Activated T-cell treated with anti-CD3 and anti-CD28 coated beads for 24 hours (primary cell): ENCODE measurements around the gene RAB12.
"Not testable (repeated sequence)": the region's sequence is repeated elsewhere in the genome, so short reads cannot be mapped to it uniquely, and the experiment has no call there.

Experiments used
- DNase-seq: peaks from one replicate; pipeline ENCODE4 v3.0.0-alpha.2; 2020; ENCODE audit warnings: low read depth

Gene RAB12

DNA sequence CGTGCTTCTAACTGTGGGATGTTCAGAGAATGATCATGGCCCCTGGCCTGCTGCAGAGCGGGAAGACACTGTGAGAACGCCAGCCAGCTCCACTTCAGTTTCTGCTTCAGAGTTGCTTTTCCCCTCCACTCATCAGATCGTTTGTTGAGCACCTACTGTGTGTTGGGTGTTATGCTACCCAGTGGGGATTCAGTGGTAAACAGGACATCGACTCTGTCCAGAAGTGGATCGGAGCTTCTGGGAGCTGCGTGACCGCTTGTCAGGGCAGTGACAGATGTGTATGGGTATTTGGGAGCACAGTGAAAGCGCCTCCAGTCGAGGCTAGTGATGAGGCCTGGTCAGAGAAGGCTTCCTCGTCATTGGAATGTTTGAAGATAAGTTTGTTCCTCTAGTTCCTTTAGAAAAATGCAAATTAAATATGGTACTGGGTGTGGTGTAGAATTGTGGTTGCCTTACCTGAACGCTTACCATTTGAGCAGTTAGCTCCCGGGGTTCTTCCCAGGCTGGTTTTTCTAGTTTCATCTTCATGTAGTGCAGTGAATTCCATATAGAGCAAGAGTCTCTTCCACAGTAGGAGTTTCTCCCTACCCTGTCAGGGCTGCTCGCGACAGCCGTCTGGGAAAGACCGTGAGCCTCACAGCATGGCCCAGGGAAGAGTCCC is 2.8 kb downstream of the RAB12 start:
- DNase-seq = no peak

DNA sequence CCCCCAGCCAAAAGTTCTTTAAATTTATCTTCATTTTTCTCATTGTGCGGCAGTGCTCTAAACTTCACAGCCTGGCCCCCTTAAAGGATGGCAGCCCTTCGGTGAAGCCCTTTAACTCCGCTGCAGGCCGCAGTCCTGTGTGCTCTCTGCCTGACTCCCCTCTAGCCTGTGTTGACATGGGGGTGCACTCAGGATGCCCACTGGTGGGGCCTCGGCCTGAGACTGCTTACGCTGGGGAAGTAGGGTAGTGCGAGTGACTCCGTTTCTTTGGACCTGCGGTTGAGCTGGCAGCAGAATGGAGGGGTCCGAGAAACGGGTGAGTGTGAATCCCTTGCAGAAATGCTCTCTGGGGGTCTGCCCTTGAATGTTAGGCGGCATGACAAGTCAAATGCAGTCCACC is 5.6 kb downstream of the RAB12 start:
- no peak for DNase-seq

DNA sequence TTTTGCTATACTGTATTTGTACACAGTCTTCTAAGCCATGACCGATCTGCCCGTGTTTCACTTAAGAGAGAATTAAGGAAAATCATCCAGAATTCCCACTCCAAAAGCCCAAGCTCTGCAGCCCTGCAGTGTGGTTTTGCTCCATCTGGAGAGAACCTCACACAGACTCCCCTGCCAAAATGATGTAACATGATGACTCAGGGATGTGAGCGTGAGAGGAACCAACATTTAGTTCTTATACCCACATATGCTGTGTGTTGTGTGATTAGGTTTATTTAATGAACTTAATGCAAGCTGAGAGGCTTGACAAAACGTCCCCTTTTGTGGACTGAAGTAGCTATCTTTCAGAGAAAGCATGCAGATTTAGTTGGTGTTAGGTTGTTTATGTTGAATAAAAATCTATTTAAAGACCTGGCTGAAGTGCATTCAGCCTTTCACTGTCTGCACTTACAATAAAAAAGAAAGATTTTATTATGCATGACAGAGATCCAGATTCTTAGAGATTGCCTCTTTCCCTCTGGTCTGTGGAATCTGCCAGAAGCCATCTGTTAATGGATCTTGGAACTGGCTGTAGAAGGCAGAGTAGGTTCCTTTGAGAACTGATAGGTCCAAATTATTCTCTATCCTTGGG is 6.3 kb downstream of the RAB12 start:
- DNase-seq = no peak

DNA sequence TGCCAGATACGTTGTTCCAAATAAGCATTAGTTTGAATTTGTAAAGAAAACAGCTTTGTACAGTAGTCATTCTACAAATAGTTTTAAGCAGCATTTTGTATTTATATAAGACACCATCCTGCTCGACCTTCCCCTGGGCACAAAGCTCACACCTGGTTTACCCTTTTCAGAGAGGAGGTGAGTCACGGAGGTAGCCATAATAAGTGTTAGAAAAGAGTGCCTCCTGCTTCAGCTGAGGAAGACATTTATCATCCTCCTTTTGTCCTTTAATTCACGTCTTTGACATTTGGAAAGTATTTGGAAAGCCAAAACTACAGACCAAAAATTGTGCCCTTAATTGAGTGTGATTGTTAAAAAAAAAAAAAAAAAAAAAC is 6.8 kb downstream of the RAB12 start:
- DNase-seq = no peak

DNA sequence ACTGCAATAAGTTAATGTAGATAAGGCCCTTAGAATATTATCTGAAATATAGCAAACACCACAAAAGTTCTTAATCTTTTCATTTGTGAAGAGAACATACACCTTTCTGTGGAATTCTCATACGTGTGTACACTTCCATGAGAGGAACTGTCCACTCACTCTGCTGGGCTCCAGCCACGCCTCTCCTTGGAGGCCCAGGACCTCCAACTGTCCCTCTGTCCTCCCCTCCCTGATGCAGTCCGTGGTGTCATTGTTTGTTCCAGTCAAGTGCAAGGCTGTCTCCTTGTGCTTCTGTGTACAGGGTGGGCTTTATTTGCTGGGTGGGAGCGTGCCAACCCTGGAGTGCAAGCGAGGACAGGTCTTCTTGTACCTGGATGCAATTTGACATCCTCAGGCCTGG is 8.7 kb downstream of the RAB12 start:
- DNase-seq = no peak

DNA sequence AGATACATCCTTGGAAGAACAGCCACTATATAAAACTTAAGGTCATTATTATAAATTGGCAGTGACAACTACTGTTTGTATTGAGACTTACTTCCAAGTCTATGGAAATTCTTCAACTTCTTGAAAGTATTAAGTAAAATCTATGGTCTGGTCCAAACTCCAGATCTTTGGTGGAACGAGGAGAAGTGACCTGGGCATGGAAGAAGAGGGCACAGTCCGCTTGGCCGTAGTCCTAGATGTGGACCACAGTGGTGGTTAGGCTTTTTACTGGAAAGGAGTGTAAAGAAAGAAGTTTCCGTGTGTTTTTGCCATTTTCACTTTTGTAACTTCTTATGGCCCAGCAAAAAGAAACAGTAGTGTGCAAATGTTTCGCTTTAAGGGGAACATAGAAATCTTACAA is 9.8 kb downstream of the RAB12 start:
- DNase-seq = no peak

DNA sequence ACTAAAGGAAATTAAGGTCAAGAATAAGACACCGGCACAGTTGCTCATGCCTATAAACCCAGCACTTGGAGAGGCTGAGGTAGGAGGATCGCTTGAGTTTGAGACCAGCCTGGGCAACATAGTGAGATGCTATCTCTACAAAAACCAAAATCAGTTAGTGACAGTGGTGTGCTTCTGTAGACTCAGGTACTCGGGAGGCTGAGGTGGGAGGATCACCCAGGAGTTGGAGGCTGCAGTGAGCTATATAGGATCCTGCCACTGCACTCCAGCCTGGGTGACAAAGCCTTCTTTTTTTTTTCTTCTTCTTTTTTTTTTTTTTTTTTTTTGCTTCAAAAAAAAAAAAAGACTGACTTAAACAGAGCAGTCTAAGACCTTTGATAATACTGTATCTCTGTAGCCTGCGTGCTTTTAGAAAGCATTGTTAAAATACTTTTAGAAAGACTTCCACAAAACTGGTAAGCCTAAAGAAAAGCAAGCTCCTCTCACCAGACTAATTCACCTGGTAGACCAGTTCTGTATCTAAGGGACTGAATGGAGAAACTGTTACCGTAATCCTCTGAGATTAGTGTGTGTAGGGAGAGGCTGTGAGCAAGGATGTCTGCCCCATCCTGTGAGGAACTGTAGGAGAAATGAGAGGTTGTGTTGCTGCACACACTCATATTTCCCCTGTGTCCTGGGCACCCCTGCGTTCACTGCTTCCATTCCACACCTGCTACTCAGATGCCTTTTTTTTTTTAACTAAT is 10.8 kb downstream of the RAB12 start:
- no peak for DNase-seq

DNA sequence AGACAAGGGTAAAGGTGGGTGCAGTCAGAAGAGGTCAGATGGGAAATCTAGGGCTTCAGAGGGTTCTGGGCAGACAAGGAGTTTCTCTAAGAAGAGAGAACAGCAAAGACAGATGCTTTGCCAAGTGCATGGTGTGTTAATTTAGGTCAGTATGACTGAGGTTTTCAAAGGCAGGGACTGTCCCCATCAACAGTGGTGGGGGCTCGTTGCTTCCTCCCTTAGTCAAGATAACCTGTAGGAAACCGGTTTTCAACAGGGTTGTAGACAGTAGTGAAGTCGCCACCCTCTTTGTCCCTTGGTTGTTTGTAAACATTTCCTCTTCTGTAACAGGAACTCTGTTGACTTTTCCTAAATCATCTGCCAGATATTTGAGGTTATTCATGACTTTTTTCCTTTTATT is 11.6 kb downstream of the RAB12 start:
- no peak for DNase-seq

DNA sequence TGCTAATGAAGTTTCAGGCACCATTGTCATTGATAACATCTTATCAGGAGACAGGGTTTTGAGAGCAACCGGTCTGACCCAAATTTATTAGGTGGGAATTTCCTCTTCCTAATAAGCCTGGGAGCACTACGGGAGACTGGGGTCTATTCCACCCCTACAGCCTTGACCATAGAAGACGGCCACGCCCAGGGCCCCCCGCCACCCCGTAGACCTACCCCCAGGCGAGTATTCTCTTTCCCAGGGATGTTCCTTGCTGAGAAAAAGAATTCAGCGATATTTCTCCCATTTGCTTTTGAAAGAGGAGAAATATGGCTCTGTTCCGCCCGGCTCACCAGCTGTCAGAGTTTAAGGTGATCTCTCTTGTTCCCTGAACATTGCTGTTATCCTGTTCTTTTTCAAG is 13.4 kb downstream of the RAB12 start:
- not testable (repeated sequence) for DNase-seq

DNA sequence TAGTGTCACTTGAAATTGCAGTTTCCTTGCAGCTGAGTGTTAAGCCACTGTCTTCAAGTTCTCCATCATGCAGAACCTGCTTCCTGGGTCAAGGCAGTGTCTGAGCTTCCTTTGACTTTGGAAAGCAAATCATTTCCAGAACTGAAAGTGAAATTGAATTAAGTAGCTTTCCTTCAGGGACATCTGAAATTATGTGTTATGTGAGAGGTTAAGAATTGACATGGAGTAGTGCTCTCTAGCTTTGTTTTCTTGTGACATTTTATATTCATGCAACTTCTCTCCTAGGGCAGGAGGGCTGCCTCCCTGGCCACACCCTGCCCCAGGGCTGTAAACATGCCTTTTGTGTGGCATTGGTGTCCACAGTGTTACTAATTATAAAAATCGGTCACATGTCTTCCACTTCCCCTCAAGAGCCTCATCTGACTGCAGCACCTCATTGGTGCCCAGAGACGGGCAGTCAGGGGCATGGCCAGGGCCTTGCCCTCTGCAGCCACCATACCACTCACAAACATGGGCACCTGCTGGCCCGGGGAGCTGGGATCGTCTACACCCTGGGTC is 14.4 kb downstream of the RAB12 start:
- DNase-seq = no peak

DNA sequence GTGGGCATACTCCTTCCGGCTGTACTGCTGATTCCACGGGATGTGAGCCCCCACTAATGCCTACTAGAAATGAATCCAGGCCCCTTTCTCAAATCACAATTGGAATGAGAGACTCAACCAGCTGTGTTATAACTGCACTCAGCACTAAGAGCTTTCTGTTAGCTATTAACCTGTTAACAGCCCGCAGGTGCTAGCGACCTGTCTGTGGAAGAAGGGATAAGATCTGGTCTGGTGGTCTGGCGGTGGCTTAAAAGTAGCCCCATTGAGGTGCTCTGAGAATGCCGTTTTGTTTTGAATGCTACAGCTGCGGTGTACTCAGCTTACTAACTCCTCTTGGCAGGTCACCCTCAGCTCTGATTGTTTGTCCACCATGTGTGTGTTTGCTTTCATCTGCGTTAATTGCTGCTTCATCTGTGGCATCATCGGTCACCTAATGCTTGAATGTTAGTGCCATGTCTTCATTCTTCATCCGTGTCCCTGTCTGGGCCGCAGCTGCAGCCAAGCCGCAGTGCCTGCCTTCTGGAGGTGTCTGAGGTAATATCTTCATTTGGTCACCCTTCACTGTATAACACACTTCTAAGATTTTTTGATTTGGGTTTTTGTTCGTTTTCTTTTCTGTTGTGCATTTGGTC is 16.3 kb downstream of the RAB12 start:
- no peak for DNase-seq

DNA sequence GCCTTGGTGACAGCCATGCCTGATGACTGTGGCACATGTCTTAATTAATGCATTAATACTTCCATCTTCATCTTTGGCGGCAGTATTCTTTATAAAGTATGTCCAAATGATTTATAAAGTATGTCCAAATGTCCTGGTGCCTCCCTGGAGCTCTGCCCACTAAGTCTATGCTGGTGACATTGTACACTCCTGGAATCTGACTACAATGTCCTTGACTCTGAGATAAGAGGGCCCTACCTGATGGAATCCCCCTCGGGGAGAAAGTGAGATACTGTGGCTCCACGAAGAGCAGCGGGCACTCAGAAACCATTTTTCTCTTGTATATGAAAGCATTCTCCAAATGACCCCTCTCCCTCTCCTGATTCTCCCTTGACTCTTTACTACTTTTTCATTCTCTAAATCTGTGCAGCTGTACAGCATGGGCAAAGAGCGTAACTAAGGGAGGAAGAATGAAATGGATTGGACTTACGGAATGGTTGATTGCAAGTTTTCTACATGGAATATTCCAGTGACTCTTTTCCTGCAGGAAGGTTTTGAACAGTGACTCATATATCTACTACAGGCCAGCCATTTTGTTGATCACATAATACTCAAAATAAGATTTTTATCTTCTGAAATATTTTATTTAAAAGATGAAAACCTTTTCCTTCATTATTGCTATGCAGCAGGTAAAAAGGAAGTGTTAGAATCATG is 17.3 kb downstream of the RAB12 start:
- no peak for DNase-seq

DNA sequence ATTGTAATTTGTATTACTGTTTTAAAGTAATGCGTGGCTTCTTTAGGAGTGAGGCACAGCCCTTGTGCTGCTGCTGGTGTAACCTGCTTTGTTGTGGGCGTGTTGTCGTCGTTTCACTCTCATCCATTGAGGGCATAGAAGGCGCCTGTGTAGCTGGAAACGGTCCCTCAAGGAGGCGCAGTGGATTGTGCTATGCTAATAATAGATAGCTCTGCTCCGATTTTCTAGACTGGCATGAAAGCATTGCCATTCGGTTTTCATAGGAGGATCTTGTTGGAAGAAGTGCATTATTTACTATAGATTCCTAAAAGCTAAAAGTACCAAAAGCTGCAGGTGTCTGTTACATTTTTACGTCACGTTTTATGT is 17.9 kb downstream of the RAB12 start:
- DNase-seq = no peak

DNA sequence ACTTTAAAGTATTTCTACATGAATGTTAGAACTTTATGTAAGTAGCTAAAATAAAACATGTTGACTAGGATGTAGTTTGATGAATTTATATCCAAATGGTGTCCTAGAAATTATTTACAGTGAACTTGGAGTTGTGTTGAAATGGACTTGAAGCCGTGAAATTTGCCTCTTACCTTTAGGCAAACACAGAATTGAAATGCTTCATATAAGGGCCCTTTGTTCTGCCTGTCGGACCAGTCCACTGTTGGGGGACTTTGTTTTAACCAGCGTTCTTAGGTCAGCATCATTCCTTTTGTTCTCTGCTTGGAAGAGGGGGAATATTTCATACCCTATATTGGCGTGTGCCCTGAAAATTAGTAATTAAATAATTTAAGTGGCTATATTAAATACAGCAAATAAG is 18.3 kb downstream of the RAB12 start:
- DNase-seq = no peak

DNA sequence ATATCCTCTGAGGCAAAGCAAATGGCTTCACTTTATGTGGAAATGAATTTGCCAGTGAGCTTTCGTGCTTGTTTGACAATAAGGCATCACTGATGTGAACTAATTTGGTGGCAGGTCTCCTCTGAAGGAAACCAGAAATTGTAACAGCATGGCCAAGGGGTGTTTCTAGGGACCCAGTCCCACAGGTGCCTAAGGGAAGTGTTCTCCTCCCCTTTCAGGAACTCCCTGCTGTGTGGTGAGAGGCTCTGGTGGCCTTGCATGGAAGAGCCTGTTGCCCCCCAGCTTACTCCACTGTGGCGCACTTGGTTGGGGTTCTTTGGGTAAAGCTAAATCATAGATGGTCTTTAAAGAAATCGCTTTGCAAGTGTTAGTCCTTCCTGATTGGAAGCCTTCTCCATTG is 20.4 kb downstream of the RAB12 start:
- DNase-seq = no peak

DNA sequence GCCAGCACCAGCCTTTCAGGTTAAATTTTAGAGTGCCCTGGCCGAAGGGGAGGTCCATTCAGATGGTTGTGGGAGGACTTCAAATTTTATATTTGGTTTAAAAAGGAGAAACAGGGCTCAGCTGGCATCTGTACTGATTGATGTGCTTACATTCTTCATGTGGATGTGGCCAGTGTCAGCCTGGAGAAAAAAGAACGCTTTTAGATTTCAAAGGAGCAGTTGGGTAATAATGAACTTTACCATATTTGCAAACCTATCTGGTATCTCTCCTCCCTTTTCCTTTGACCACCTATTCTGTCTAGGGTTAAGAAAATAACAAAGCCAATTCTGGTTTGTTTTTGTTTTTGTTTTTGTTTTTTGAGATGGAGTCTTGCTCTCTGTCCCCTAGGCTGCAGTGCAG is 21.3 kb downstream of the RAB12 start:
- no peak for DNase-seq

DNA sequence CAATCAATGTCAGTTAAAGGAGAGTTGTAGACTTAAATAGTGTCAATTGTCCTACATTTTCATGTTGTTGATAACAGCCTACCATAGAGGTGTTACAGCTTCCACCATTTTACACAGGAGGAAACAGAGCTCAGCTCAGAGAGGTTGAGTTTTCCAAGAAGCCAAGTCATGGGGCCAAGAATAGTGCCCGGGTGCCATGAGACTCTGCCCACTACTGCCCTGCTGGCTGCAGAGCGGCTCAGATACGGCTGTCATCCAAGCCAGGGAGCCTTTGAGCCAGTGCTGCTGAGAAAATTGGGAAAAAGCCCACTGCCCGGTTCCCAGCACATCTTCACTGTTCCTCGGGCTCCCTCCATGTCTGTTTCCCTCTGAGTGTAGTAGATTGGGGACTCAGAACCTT is 22.0 kb downstream of the RAB12 start:
- DNase-seq = no peak

DNA sequence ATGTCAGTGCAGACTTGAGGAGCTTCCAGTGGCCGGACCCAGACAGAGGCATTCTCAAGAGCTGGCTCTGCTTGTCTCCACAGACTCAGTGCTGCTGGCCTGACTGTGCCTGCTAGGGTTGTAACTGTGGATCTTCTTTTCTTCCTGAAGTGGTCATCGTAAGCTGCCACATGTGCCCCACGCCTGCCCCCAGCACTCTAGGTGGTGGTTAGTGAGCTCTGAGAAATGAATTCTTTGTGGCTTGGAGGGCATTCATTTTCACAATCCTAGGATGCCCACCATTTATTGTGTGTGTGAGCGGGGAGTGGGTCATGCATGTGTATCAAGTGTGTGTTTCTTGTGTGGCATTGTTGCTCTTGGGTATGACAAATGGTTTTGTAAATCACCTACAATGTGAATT is 23.1 kb downstream of the RAB12 start:
- DNase-seq = no peak

DNA sequence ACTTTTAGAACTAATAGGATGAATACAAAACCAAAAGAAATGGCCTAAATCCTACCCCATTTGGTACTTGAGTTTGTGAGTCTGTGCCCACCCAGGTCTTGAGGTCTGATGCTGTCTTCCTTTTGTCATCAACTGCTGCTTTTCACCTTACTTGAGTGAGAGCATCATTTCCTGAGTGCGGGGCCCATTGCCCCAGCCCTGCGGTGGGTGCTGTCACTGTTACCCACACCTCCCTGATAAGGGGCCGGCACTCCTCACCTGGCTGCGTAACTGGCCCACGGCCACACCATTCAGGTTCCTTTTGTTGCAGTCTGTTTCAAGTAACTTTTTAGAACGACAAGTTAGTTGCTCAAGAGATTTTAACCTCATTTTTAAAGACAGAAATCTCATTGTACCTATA is 25.3 kb downstream of the RAB12 start:
- DNase-seq = no peak

DNA sequence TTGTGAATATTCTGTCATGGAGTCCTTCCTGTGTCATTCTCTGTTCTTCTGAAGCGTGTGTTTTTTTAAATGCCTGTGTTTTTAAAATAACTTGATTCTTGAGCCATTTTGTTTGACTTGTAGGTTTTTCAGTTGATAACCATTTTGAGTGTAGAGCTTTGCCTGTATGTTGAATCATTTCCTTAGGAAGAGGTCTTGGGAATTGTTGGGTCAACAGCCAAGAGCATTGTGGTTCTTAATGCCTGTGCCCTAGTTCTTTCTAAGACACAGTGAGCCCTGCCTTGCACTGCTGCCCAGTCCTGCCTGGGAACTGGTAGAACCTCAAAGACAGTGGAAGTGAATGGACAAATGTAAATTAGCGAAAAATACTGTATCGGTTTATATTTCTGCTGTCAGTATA is 25.9 kb downstream of the RAB12 start:
- DNase-seq = no peak

DNA sequence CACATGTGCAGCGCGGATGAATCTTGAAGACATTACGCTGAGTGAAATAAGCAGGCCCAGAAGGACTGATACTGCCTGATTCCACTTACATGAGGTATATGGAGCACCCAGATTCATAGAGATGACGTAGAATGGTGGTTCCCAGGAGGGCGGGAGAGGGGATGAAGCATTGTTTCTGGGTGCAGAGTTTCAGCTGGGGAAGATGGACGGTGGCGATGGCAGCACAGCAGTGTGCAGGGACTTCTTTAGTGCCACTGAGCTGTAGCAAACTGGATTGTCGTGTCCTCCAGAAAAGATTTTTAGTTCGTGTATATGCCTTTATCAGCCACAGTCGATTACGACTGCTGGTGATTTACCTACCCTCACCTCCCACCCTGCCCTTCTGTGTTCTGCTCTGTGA is 30.5 kb downstream of the RAB12 start:
- DNase-seq = no peak

DNA sequence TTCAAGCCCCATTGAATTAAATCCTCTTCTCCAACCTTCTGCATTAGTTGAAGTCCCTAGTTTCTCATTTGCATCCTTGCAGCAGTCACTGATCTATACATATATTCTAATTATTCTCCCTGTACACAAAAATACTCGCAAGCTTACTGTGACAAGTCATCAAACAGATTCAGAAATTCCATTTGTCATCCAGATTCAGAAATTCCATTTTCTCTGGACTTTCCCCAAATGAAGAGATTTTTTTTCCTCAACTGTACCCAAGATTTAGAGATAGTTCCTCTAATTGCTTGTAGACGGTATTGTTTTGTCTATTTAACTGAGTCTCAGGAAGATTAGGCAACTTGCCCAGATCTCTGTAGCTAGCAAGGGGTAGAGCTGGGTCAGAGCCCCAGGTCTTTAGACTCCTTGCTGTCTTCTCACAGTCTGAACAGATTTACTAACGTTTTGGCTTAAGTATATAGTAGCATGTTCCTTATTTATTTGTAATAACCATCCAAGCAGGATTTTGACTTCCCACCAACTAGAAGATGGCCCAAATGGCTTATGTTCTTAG is 34.2 kb downstream of the RAB12 start:
- DNase-seq = no peak
